Measurements from ENCODE around the gene NUDT5. TPM values are rescaled to one million over a fixed set of nuclear protein-coding genes. Genes with fewer than 3 reads are reported as not detected.
A peak's percentile ranks its signal among the peaks of the same experiment; 100 is the strongest.

Gene NUDT5
- polyA plus RNA-seq, 1 of the 3 experiments (the other 2 are of a cell fraction) = 61.2 TPM

DNA sequence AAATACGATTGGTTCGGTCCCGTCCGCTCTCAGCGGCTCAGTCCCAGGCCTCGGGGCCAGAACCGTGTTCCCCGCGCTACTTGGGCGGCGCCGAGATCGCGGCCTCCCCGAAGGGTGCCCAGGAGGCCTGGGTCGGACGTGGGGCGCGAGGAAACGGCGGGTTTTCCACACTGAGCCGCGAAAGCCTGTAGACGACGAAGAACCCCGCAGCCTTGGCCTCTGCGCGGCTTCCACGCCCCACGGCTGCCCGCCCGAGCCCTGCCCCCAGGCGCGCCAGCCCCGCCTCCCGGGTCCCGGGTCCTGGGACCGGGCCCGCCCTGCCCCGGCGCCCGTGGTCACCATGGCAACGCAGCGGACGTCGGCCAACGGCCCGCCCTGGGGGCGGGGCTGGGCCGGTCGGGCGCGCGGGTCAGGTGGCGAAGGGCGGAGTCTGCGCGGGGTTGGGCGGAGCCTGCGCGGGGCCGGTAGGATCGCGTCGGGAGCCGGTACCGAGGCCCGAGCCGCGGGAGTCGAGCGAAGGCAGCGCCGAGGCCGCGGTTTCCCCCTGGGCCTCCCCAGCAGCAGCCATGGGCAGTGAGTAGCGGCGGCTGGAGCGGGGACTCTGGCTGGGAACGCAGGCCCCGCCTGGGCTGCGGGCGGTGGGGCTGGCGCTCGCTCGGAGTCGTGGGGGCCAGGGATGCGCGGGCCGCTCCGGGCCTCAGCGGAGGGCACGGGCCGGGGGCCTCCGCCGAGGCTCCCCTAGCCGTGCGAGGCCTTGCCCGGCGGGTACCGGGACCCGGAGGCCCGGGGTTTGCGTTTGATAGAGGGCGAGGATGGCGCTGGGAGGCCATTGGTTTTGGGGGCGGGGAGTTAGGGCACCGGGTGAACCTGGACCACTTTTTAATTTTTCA, 66.2 kb downstream of the NUDT5 start, which contains the start of gene SEC61A2:
SEC61A2 (plus strand) TSS at position 456 of the 890 bp plus-strand sequence; CDS start at position 567, 111 bp downstream.
- no peak for TF ChIP-seq MEF2A (IDR thresholded peaks at IDR 0.05; ENCODE audit: borderline replicate concordance, low read depth)
- TF ChIP-seq RXRA (IDR thresholded peaks at IDR 0.05; ENCODE audit: borderline replicate concordance, low read depth) = no peak
- TF ChIP-seq, protein P1, sequence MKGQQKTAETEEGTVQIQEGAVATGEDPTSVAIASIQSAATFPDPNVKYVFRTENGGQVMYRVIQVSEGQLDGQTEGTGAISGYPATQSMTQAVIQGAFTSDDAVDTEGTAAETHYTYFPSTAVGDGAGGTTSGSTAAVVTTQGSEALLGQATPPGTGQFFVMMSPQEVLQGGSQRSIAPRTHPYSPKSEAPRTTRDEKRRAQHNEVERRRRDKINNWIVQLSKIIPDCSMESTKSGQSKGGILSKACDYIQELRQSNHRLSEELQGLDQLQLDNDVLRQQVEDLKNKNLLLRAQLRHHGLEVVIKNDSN (IDR thresholded peaks at IDR 0.05; ENCODE audit: borderline replicate concordance, low read depth) = peak; percentile 58; the same call in 1 of the 2 replicates
- TF ChIP-seq JUND (IDR thresholded peaks at IDR 0.05) = no peak
- no peak; the same call in 1 of the 2 replicates for TF ChIP-seq POLR2AphosphoS5 (IDR thresholded peaks at IDR 0.05; ENCODE audit: low read depth, low read length)
- peak; percentile 83 for TF ChIP-seq MXI1 (IDR thresholded peaks at IDR 0.05; ENCODE audit: low read depth, low read length)
- TF ChIP-seq RFX5 (IDR thresholded peaks at IDR 0.05; ENCODE audit: low read length) = no peak; the same call in 1 of the 2 replicates
- TF ChIP-seq NFIC (IDR thresholded peaks at IDR 0.05; ENCODE audit: borderline replicate concordance) = no peak
- no peak for TF ChIP-seq RCOR1 (IDR thresholded peaks at IDR 0.05; ENCODE audit: low read length)
- TF ChIP-seq SMC3 (IDR thresholded peaks at IDR 0.05; ENCODE audit: low read depth, low read length) = no peak
- TF ChIP-seq NRF1 (IDR thresholded peaks at IDR 0.05; ENCODE audit: low read depth, low read length) = peak; percentile 81
- TF ChIP-seq TCF12 (IDR thresholded peaks at IDR 0.05) = no peak
- TF ChIP-seq, protein P2, sequence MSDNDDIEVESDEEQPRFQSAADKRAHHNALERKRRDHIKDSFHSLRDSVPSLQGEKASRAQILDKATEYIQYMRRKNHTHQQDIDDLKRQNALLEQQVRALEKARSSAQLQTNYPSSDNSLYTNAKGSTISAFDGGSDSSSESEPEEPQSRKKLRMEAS (IDR thresholded peaks at IDR 0.05; ENCODE audit: low read depth) = no peak
- TF ChIP-seq, protein P3, sequence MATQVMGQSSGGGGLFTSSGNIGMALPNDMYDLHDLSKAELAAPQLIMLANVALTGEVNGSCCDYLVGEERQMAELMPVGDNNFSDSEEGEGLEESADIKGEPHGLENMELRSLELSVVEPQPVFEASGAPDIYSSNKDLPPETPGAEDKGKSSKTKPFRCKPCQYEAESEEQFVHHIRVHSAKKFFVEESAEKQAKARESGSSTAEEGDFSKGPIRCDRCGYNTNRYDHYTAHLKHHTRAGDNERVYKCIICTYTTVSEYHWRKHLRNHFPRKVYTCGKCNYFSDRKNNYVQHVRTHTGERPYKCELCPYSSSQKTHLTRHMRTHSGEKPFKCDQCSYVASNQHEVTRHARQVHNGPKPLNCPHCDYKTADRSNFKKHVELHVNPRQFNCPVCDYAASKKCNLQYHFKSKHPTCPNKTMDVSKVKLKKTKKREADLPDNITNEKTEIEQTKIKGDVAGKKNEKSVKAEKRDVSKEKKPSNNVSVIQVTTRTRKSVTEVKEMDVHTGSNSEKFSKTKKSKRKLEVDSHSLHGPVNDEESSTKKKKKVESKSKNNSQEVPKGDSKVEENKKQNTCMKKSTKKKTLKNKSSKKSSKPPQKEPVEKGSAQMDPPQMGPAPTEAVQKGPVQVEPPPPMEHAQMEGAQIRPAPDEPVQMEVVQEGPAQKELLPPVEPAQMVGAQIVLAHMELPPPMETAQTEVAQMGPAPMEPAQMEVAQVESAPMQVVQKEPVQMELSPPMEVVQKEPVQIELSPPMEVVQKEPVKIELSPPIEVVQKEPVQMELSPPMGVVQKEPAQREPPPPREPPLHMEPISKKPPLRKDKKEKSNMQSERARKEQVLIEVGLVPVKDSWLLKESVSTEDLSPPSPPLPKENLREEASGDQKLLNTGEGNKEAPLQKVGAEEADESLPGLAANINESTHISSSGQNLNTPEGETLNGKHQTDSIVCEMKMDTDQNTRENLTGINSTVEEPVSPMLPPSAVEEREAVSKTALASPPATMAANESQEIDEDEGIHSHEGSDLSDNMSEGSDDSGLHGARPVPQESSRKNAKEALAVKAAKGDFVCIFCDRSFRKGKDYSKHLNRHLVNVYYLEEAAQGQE (IDR thresholded peaks at IDR 0.05; ENCODE audit: low read depth, low read length) = no peak
- TF ChIP-seq, protein P4, sequence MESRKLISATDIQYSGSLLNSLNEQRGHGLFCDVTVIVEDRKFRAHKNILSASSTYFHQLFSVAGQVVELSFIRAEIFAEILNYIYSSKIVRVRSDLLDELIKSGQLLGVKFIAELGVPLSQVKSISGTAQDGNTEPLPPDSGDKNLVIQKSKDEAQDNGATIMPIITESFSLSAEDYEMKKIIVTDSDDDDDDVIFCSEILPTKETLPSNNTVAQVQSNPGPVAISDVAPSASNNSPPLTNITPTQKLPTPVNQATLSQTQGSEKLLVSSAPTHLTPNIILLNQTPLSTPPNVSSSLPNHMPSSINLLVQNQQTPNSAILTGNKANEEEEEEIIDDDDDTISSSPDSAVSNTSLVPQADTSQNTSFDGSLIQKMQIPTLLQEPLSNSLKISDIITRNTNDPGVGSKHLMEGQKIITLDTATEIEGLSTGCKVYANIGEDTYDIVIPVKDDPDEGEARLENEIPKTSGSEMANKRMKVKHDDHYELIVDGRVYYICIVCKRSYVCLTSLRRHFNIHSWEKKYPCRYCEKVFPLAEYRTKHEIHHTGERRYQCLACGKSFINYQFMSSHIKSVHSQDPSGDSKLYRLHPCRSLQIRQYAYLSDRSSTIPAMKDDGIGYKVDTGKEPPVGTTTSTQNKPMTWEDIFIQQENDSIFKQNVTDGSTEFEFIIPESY (IDR thresholded peaks at IDR 0.05; ENCODE audit: borderline replicate concordance, low read depth) = no peak
- no peaks in the 10 kb centered on the region for H3K9me3 ChIP-seq
- no peaks in the 10 kb centered on the region for H3K27me3 ChIP-seq (ENCODE audit: insufficient read depth)
- CTCF ChIA-PET = interaction anchor here (0.7 to 1.6 kb wide), 15 partner anchors 10 to 143 kb away, joined by 3 to 17 read pairs (median 3); partner anchors contain the start of genes CDC123 and NUDT5
- POLR2A ChIA-PET = interaction anchor here (0.7 kb wide), 1 partner anchor 10 kb away, joined by 4 read pairs; no protein-coding TSS in a partner anchor
- H3K9me2 ChIP-seq = no peaks in the 10 kb centered on the region
- H3K27ac ChIP-seq (ENCODE audit: low read depth in 2 of 2, low read length in 1 of 2) = peak within 1 kb of the TSS; percentile 84 to 85
- 1% methylated on average over 26 of the region's 108 CpGs for WGBS (ENCODE audit: low lambda C conversion rate)
- H3K79me2 ChIP-seq (ENCODE audit: insufficient read depth) = peaks cover 46% of the 10 kb centered on the region
- DNase-seq = peak; percentile 100
- peaks cover 10% of the 10 kb centered on the region for H4K20me1 ChIP-seq (ENCODE audit: insufficient read depth)
- peak within 1 kb of the TSS; percentile 94 for H3K4me2 ChIP-seq
- H3K36me3 ChIP-seq (replicated peaks in 1 of 2; ENCODE audit: control insufficient read depth in 1 of 2, insufficient read depth in 2 of 2, low read length in 1 of 2) = peaks cover 7 to 8% of the 10 kb centered on the region in 2 experiments
- peak within 1 kb of the TSS; percentile 87 for H3K9ac ChIP-seq
- H3K4me1 ChIP-seq (ENCODE audit: control insufficient read depth in 1 of 2, insufficient read depth in 2 of 2, low read depth in 1 of 2, low read length in 1 of 2) = no peaks in the 10 kb centered on the region; a peak in 1 of 4 replicates
- H2AFZ ChIP-seq (ENCODE audit: low read depth) = peak within 1 kb of the TSS; percentile 88
- H3F3A ChIP-seq (replicated peaks; ENCODE audit: insufficient read depth) = peaks cover 18% of the 10 kb centered on the region
- peak within 1 kb of the TSS; percentile 87 to 97 for H3K4me3 ChIP-seq (ENCODE audit: low read depth in 2 of 2, low read length in 1 of 2)
